ENCODE measurements around the gene ENTPD1.
A peak's percentile ranks its signal among the peaks of the same experiment; 100 is the strongest.
"Not testable (repeated sequence)": the region's sequence is repeated elsewhere in the genome, so short reads cannot be mapped to it uniquely, and the experiment has no call there.

ENTPD1 gene

GRCh38 chr10:95794195-95794594 lies 38.2 kb downstream of the ENTPD1 start:
- no peak for DNase-seq (ENCODE audit: low read depth)

GRCh38 chr10:95795602-95796001 lies 39.6 kb downstream of the ENTPD1 start:
- no peak for DNase-seq (ENCODE audit: low read depth)

GRCh38 chr10:95796504-95796903 lies 40.5 kb downstream of the ENTPD1 start:
- no peak for DNase-seq (ENCODE audit: low read depth)

GRCh38 chr10:95798096-95798855 lies 42.3 kb downstream of the ENTPD1 start:
- peak; percentile 63 for DNase-seq (ENCODE audit: low read depth)

GRCh38 chr10:95800286-95800685 lies 44.3 kb downstream of the ENTPD1 start:
- peak; percentile 56 for DNase-seq (ENCODE audit: low read depth)

- not testable (repeated sequence) for DNase-seq (ENCODE audit: low read depth)
These were observed 50.9 kb downstream of the ENTPD1 start for GRCh38 chr10:95806687-95807380.

- not testable (repeated sequence) for DNase-seq (ENCODE audit: low read depth)
These were observed 52.8 kb downstream of the ENTPD1 start for GRCh38 chr10:95808705-95809308.

GRCh38 chr10:95809370-95810197 lies 53.6 kb downstream of the ENTPD1 start:
- DNase-seq (ENCODE audit: low read depth): no peak

GRCh38 chr10:95810198-95810976 lies 54.4 kb downstream of the ENTPD1 start:
- no peak for DNase-seq (ENCODE audit: low read depth)

- DNase-seq (ENCODE audit: low read depth): no peak
These were observed 57.2 kb downstream of the ENTPD1 start for GRCh38 chr10:95813054-95813685.

GRCh38 chr10:95814011-95814727 lies 58.2 kb downstream of the ENTPD1 start:
- peak; percentile 95 for DNase-seq (ENCODE audit: low read depth)

GRCh38 chr10:95815133-95815532 lies 59.2 kb downstream of the ENTPD1 start:
- DNase-seq (ENCODE audit: low read depth): no peak

- no peak for DNase-seq (ENCODE audit: low read depth)
These were observed 59.8 kb downstream of the ENTPD1 start for GRCh38 chr10:95815701-95816240.

GRCh38 chr10:95818010-95818409 lies 62.0 kb downstream of the ENTPD1 start:
- DNase-seq (ENCODE audit: low read depth): no peak

- DNase-seq (ENCODE audit: low read depth): peak; percentile 92
These were observed 62.7 kb downstream of the ENTPD1 start for GRCh38 chr10:95818668-95819067.

- DNase-seq (ENCODE audit: low read depth): no peak
These were observed 63.8 kb downstream of the ENTPD1 start for GRCh38 chr10:95819620-95820329.

- DNase-seq (ENCODE audit: low read depth): no peak
These were observed 64.4 kb downstream of the ENTPD1 start for GRCh38 chr10:95820363-95820762.

- DNase-seq (ENCODE audit: low read depth): no peak
These were observed 65.8 kb downstream of the ENTPD1 start for GRCh38 chr10:95821720-95822119.

GRCh38 chr10:95830044-95830443 lies 74.1 kb downstream of the ENTPD1 start:
- no peak for DNase-seq (ENCODE audit: low read depth)

Data from EH (cell line).